Upper lobe of left lung (tissue), 4 donors: ENCODE results near the gene DNAH1.

Experiments
- EP300 ChIP-seq, 4 donors: sonication (generic); formaldehyde crosslinking; IDR thresholded peaks; one replicate each; pipeline ENCODE4 v1.5.1; 2017; ENCODE audit warnings: antibody characterized with exemption in 4 of 4, control low read depth in 2 of 4
- POLR2A ChIP-seq, 4 donors: fragments of 450-650 bp; IDR thresholded peaks; one replicate each; pipeline ENCODE4 v1.5.1; 2016 to 2017; ENCODE audit warnings: antibody characterized with exemption in 4 of 4, mild to moderate bottlenecking in 2 of 4
- TF ChIP-seq, protein P1 (sequence below), 6 experiments: fragments of 450-650 bp in 4 of 6; fragments of 200-600 bp in 2 of 6; sonication (generic) in 2 of 6; IDR thresholded peaks; one replicate each; pipeline ENCODE4 v1.5.1; 2016 to 2019; ENCODE audit warnings: antibody characterized with exemption in 6 of 6

DNA sequence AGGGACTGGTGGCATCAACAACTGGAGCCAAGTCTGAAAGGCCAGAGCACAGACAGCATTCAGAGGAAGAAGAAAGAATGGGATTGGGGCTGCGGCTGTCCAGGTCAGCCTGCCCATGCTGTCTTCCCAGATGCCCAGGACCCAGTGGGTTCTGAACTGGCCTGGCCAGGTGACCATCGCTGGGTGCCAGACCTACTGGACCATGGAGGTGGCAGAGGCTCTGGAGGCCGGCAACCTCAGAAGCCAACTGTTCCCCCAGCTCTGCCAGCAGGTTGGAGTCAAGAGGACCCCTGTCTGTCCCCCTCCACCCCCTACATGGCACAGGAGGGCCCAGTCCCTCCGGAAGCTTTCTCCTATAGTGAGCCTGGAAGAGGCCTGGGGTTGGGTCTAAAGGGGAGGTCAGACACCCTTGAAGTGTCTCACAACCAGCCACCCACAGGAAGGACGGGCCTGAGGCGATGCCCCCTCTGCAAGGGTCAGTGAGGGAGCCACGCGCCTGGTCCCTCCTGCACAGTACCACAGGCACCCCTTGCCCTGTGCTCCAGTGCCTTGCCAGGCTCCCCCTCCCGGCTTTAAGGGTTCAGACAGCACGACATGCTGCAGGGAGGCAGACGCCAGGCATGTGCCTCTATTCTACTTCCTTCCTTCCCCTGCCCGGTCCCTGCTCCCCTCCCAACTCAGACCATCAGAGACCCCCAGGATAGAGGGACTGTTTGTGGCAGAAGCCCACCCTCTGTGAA, 43.2 kb downstream of the DNAH1 start:
- TF ChIP-seq, protein P1, sequence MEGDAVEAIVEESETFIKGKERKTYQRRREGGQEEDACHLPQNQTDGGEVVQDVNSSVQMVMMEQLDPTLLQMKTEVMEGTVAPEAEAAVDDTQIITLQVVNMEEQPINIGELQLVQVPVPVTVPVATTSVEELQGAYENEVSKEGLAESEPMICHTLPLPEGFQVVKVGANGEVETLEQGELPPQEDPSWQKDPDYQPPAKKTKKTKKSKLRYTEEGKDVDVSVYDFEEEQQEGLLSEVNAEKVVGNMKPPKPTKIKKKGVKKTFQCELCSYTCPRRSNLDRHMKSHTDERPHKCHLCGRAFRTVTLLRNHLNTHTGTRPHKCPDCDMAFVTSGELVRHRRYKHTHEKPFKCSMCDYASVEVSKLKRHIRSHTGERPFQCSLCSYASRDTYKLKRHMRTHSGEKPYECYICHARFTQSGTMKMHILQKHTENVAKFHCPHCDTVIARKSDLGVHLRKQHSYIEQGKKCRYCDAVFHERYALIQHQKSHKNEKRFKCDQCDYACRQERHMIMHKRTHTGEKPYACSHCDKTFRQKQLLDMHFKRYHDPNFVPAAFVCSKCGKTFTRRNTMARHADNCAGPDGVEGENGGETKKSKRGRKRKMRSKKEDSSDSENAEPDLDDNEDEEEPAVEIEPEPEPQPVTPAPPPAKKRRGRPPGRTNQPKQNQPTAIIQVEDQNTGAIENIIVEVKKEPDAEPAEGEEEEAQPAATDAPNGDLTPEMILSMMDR (IDR thresholded peaks at IDR 0.05) = no peak
- TF ChIP-seq EP300 (IDR thresholded peaks at IDR 0.05) = no peak
- no peak for TF ChIP-seq POLR2A (IDR thresholded peaks at IDR 0.05)
